H1 (cell line): ENCODE measurements around the gene FA2H. TPM values are rescaled to one million over a fixed set of nuclear protein-coding genes. Genes with fewer than 3 reads are reported as not detected.

Experiments used
- CTCF ChIA-PET: fragments of 300-600 bp; sonication (Branson Sonifier 250); formaldehyde crosslinking; loops from one replicate; lab custom pipeline; 2021; ENCODE audit not compliant: partially characterized antibody; lab: Charles Lee
- POLR2A ChIA-PET: fragments of 300-600 bp; sonication (Branson Sonifier 250); formaldehyde crosslinking; loops from one replicate; lab custom pipeline; 2021; ENCODE audit warnings: inconsistent platforms; ENCODE audit not compliant: partially characterized antibody; lab: Charles Lee
- DNase-seq, 2 experiments: peaks; one replicate each; pipeline versions ENCODE4 v3.0.0 to v3.0.0-alpha.2; 2010 to 2022; ENCODE audit warnings: low spot score in 2 of 2, low read depth in 1 of 2, mixed read lengths in 1 of 2
- FAIRE-seq: peaks from 2 replicates; lab custom pipeline; 2011; peaks lifted over from hg19 to GRCh38; lab: Jason Lieb, UNC
- H2AFZ ChIP-seq: 2 replicates; pipeline ENCODE4 v1.8.1; 2012; ENCODE audit warnings: low read length, inconsistent platforms
- H2AK5ac ChIP-seq: 2 replicates; pipeline ENCODE4 v1.6.1; 2013; ENCODE audit warnings: low read depth, low read length
- H2BK120ac ChIP-seq: replicated peaks from 2 replicates; pipeline ENCODE3; 2013; ENCODE audit warnings: low read depth, low read length, inconsistent platforms
- H2BK12ac ChIP-seq: 2 replicates; pipeline ENCODE4 v1.6.1; 2013; ENCODE audit warnings: low read depth, low read length
- H2BK15ac ChIP-seq: 2 replicates; pipeline ENCODE4 v1.6.1; 2013; ENCODE audit warnings: low read length
- H2BK20ac ChIP-seq: 2 replicates; pipeline ENCODE4 v1.6.1; 2013; ENCODE audit warnings: low read length
- H2BK5ac ChIP-seq: 2 replicates; pipeline ENCODE4 v1.6.1; 2013; ENCODE audit warnings: low read depth, low read length
- H3K14ac ChIP-seq: 2 replicates; pipeline ENCODE4 v1.6.1; 2013; ENCODE audit warnings: inconsistent platforms; ENCODE audit not compliant: insufficient read length
- H3K18ac ChIP-seq: 2 replicates; pipeline ENCODE4 v1.6.1; 2013; ENCODE audit warnings: low read length; ENCODE audit errors: extremely low read depth
- H3K23ac ChIP-seq: 2 replicates; pipeline ENCODE4 v1.6.1; 2013; ENCODE audit warnings: inconsistent platforms; ENCODE audit not compliant: insufficient read length
- H3K23me2 ChIP-seq: 2 replicates; pipeline ENCODE4 v1.6.1; 2013; ENCODE audit warnings: low read depth, low read length
- H3K27ac ChIP-seq: 2 replicates; pipeline ENCODE4 v1.6.1; 2011; ENCODE audit warnings: low read depth, low read length, inconsistent platforms
- H3K27me3 ChIP-seq, 4 experiments: replicated peaks in 1 of 4; 1 replicate in 1 of 4; 2 replicates in 3 of 4; pipeline versions ENCODE4 v1.6.1 to v1.8.1; 2011 to 2013; ENCODE audit warnings: low read length in 3 of 4, mild to moderate bottlenecking in 3 of 4, inconsistent platforms in 2 of 4, mixed read lengths in 2 of 4, moderate library complexity in 1 of 4; ENCODE audit not compliant: control insufficient read depth in 3 of 4, insufficient read depth in 3 of 4; ENCODE audit errors: extremely low read depth in 1 of 4
- H3K36me3 ChIP-seq, 4 experiments: 2 replicates each; pipeline versions ENCODE4 v1.6.1 to v1.8.1; 2011 to 2013; ENCODE audit warnings: mild to moderate bottlenecking in 4 of 4, low read length in 3 of 4, moderate library complexity in 2 of 4, control low read depth in 1 of 4, inconsistent platforms in 1 of 4; ENCODE audit not compliant: insufficient read depth in 4 of 4, control insufficient read depth in 2 of 4
- H3K4ac ChIP-seq: replicated peaks from 2 replicates; pipeline ENCODE3; 2013; ENCODE audit warnings: low read length, low read depth, mixed read lengths, inconsistent platforms; ENCODE audit not compliant: insufficient read length
- H3K4me1 ChIP-seq, 4 experiments: replicated peaks in 1 of 4; 1 replicate in 1 of 4; 2 replicates in 3 of 4; pipeline versions ENCODE4 v1.6.1 to v1.8.1; 2011 to 2013; ENCODE audit warnings: low read length in 3 of 4, inconsistent platforms in 2 of 4, mixed read lengths in 1 of 4; ENCODE audit not compliant: insufficient read depth in 4 of 4, control insufficient read depth in 3 of 4
- H3K4me2 ChIP-seq, 2 experiments: 2 replicates each; pipeline versions ENCODE4 v1.6.1 to v1.8.1; 2011 to 2013; ENCODE audit warnings: low read depth in 2 of 2, low read length in 2 of 2, control low read depth in 1 of 2, inconsistent platforms in 1 of 2, mild to moderate bottlenecking in 1 of 2; ENCODE audit not compliant: insufficient read depth in 1 of 2
- H3K4me3 ChIP-seq, 4 experiments: fragments of 200-600, 300-600 bp in 1 of 4; sonication (generic), shearing (Covaris generic), sonication (Bioruptor Twin) in 1 of 4; 2 replicates each; pipeline versions ENCODE4 v1.5.1 to v1.8.1; 2011 to 2016; ENCODE audit warnings: low read length in 4 of 4, low read depth in 3 of 4, control low read depth in 2 of 4, inconsistent platforms in 2 of 4, mild to moderate bottlenecking in 2 of 4, mixed read lengths in 1 of 4, moderate library complexity in 1 of 4; ENCODE audit not compliant: insufficient read depth in 2 of 4; ENCODE audit errors: extremely low read depth in 1 of 4
- H3K56ac ChIP-seq: replicated peaks from 2 replicates; pipeline ENCODE3; 2013; ENCODE audit warnings: low read depth, mild to moderate bottlenecking, mixed read lengths, low read length, inconsistent platforms; ENCODE audit not compliant: insufficient read length
- H3K79me1 ChIP-seq: 2 replicates; pipeline ENCODE4 v1.6.1; 2013; ENCODE audit warnings: low read depth, low read length, control low read depth
- H3K79me2 ChIP-seq, 2 experiments: 2 replicates each; pipeline versions ENCODE4 v1.6.1 to v1.8.1; 2012 to 2013; ENCODE audit warnings: low read length in 2 of 2, mild to moderate bottlenecking in 2 of 2, inconsistent platforms in 1 of 2; ENCODE audit not compliant: insufficient read depth in 2 of 2, control insufficient read depth in 1 of 2
- H3K9ac ChIP-seq, 4 experiments: replicated peaks in 1 of 4; 1 replicate in 1 of 4; 2 replicates in 3 of 4; pipeline versions ENCODE4 v1.6.1 to v1.8.1; 2011 to 2013; ENCODE audit warnings: low read depth in 3 of 4, low read length in 3 of 4, control low read depth in 2 of 4, mild to moderate bottlenecking in 2 of 4, moderate library complexity in 2 of 4, inconsistent platforms in 1 of 4; ENCODE audit errors: extremely low read depth in 1 of 4
- H3K9me3 ChIP-seq, 2 experiments: 2 replicates each; pipeline versions ENCODE4 v1.6.1 to v1.8.1; 2012 to 2013; ENCODE audit warnings: mild to moderate bottlenecking in 2 of 2, moderate library complexity in 2 of 2, control low read depth in 1 of 2, inconsistent platforms in 1 of 2, low read depth in 1 of 2, low read length in 1 of 2, mixed read lengths in 1 of 2; ENCODE audit not compliant: insufficient read depth in 2 of 2
- H4K20me1 ChIP-seq, 2 experiments: replicated peaks in 1 of 2; 2 replicates each; pipeline versions ENCODE3 to v1.8.1; 2011 to 2013; ENCODE audit warnings: inconsistent platforms in 2 of 2, low read length in 2 of 2, mild to moderate bottlenecking in 1 of 2; ENCODE audit not compliant: insufficient read depth in 2 of 2, control insufficient read depth in 1 of 2
- H4K5ac ChIP-seq: 2 replicates; pipeline ENCODE4 v1.6.1; 2013; ENCODE audit warnings: low read length, low read depth, mixed read lengths, inconsistent platforms; ENCODE audit not compliant: insufficient read length
- H4K8ac ChIP-seq: 2 replicates; pipeline ENCODE4 v1.8.0; 2013; ENCODE audit warnings: mild to moderate bottlenecking, moderate library complexity, low read length, inconsistent platforms; ENCODE audit not compliant: insufficient read depth; ENCODE audit errors: extremely low read depth
- H4K91ac ChIP-seq: replicated peaks from 2 replicates; pipeline ENCODE3; 2013; ENCODE audit warnings: low read length, mixed read lengths, inconsistent platforms; ENCODE audit not compliant: insufficient read length
- POLR2A ChIP-seq, 2 experiments: IDR thresholded peaks; 1 replicate in 1 of 2; 2 replicates in 1 of 2; pipeline ENCODE4 v1.6.1; 2011; ENCODE audit warnings: low read depth in 2 of 2, low read length in 2 of 2, mild to moderate bottlenecking in 2 of 2; ENCODE audit errors: control extremely low read depth in 1 of 2
- WGBS, 2 experiments: shearing (Covaris generic) in 1 of 2; methylation state at CpG; one replicate each; pipeline versions ENCODE4 v1.1.6 to v1.1.7; 2013 to 2015; ENCODE audit warnings: low lambda C conversion rate in 2 of 2, mixed read lengths in 2 of 2, inconsistent platforms in 1 of 2, low coverage in 1 of 2, missing lambda C conversion rate in 1 of 2; ENCODE audit not compliant: insufficient replicate concordance in 2 of 2, insufficient coverage in 1 of 2, insufficient read length in 1 of 2; ENCODE audit errors: extremely low coverage in 1 of 2, missing lambda C conversion rate in 1 of 2; 5-methylcytosine and 5-hydroxymethylcytosine counted together
- polyA plus RNA-seq, 7 experiments: library from polyadenylated mRNA; depleted of rRNA in 3 of 7; stranded (reverse) in 5 of 7; unstranded in 2 of 7; fragments of >200 nt in 5 of 7; fragments of 200-250 nt in 2 of 7; gene quantifications; 1 replicate in 5 of 7; 2 replicates in 1 of 7; 4 replicates in 1 of 7; pipeline versions ENCODE4 v1.2.1 to v1.2.3, GENCODE V29; 2011 to 2013; ENCODE audit warnings: missing spikeins in 2 of 7, mixed read lengths in 2 of 7
- total RNA-seq: library from RNA; stranded (reverse); fragmentation: NEBNext Ultra II Directional; extraction: Animal tissue kit (Norgen Biotek cat#: 25700); gene quantifications from 2 replicates; pipeline ENCODE4 v1.2.1, GENCODE V29; 2021
- TF ChIP-seq, protein P1 (sequence below): IDR thresholded peaks from 2 replicates; pipeline ENCODE4 v1.6.1; 2012; ENCODE audit warnings: inconsistent platforms
- TF ChIP-seq, protein P2 (sequence below): IDR thresholded peaks from 2 replicates; pipeline ENCODE4 v1.6.1; 2012; ENCODE audit warnings: inconsistent platforms

Gene FA2H
- total and polyA plus RNA-seq, 2 of the 8 experiments (the other 6 are each of a cell fraction or from before 2014, with no cell fraction given): 2.1 to 2.5 TPM

DNA sequence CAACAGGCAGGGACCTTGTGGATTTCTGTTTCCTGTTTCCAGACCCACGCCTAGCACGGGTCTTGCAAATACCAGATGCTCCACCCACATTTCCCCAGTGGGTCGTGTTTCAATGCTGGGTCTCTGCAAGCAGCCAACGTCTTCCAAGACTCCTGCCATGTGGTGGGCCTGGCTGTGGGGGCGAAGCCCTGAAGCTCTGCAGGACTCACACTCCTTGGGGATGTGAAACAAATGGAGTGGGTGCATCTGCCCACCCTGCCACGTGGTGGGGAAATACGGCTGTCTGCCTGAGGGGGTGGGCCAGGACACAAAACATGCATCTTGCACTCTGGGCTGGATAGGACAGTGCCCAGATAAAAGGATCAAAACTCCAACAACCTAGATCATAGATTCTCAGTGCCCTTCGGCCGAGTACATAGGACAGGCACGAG, 32.6 kb downstream of the FA2H start:
- Histone ChIP-seq H2AFZ (0 out of 2 replicates have a peak overlapping the region, but pooled peaks have one; percentile 20), H4K8ac (no peak overlapping the region), H3K27ac (no peak overlapping the region), H4K5ac (no peak overlapping the region), H3K14ac (no peak overlapping the region), H2AK5ac (no peak overlapping the region), H2BK20ac (no peak overlapping the region), H4K91ac (peak overlapping the region; percentile 17), H3K4ac (no peak overlapping the region), H2BK120ac (no peak overlapping the region), H3K4me1 (peaks cover 0 to 11% (median 6%) of the 10 kb centered on the region in 4 experiments; a peak in 6 of 7 replicates), H3K4me2 (no peak overlapping the region), H2BK12ac (no peak overlapping the region), H3K79me1 (no peaks in the 10 kb centered on the region), H3K9ac (no peak overlapping the region), H3K79me2 (no peaks in the 10 kb centered on the region), H4K20me1 (no peaks in the 10 kb centered on the region), H3K36me3 (no peaks in the 10 kb centered on the region), H3K18ac (no peak overlapping the region; the same call in 1 of the 2 replicates), H3K56ac (no peak overlapping the region), H3K27me3 (no peaks in the 10 kb centered on the region), H3K23me2 (peaks cover 2% of the 10 kb centered on the region; the same call in 1 of the 2 replicates), H2BK15ac (no peak overlapping the region), H3K9me3 (no peaks in the 10 kb centered on the region), H2BK5ac (no peak overlapping the region), H3K4me3 (no peak overlapping the region), H3K23ac (no peak overlapping the region)
- ChIA-PET CTCF (interaction anchor here (0.6 to 32.9 kb wide), 2 partner anchors 22 to 112 kb away, joined by 4 to 576 read pairs; no protein-coding TSS in a partner anchor), POLR2A (no interaction called here)
- no peak for DNase-seq
- TF ChIP-seq, protein P1, sequence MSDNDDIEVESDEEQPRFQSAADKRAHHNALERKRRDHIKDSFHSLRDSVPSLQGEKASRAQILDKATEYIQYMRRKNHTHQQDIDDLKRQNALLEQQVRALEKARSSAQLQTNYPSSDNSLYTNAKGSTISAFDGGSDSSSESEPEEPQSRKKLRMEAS: peak; percentile 42; the same call in 1 of the 2 replicates
- TF ChIP-seq, protein P2, sequence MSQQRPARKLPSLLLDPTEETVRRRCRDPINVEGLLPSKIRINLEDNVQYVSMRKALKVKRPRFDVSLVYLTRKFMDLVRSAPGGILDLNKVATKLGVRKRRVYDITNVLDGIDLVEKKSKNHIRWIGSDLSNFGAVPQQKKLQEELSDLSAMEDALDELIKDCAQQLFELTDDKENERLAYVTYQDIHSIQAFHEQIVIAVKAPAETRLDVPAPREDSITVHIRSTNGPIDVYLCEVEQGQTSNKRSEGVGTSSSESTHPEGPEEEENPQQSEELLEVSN: no peak
- TF ChIP-seq POLR2A (IDR thresholded peaks at IDR 0.05; ENCODE audit: control extremely low read depth in 1 of 2, low read depth in 2 of 2, low read length in 2 of 2): no peak
- no peak for FAIRE-seq
- 74% methylated on average over 10 of the region's 10 CpGs; no CpG with 5 or more reads in 1 of the 2 experiments for WGBS, 2 experiments
